Endothelial cell of umbilical vein (primary cell): ENCODE results near the gene DYNC1LI1. TPM values are rescaled to one million over a fixed set of nuclear protein-coding genes. Genes with fewer than 3 reads are reported as not detected.

ENCODE experiments used
- BruUV-seq: library from RNA; stranded (reverse); fragments of 400-500 nt; replicated peaks from 2 replicates; lab custom pipeline; 2021; lab: Mats Ljungman, UMichigan
- CTCF ChIA-PET: fragments of 300-600, 350-600 bp; sonication (Branson Sonifier 250); formaldehyde crosslinking; loops from one replicate; lab custom pipeline; 2021; ENCODE audit warnings: antibody characterized with exemption, inconsistent platforms; lab: Charles Lee
- POLR2A ChIA-PET: fragments of 300-600, 350-600 bp; sonication (Branson Sonifier 250); formaldehyde crosslinking; loops from one replicate; lab custom pipeline; 2021; ENCODE audit warnings: antibody characterized with exemption, inconsistent platforms; lab: Charles Lee
- DNase-seq: peaks from one replicate; pipeline ENCODE4 v3.0.0-alpha.2; 2011; ENCODE audit warnings: low read depth, low spot score
- FAIRE-seq: peaks from 2 replicates; lab custom pipeline; 2011; peaks lifted over from hg19 to GRCh38; lab: Jason Lieb, UNC
- H2AFZ ChIP-seq: 2 replicates; pipeline ENCODE4 v1.6.0; 2012; ENCODE audit warnings: low read depth, low read length, control low read depth, inconsistent platforms
- H3K27ac ChIP-seq: 2 replicates; pipeline ENCODE4 v1.5.1; 2011; ENCODE audit warnings: low read depth, mild to moderate bottlenecking, control low read depth, low read length, moderate library complexity; ENCODE audit not compliant: insufficient read depth
- H3K27me3 ChIP-seq, 2 experiments: 2 replicates each; pipeline versions ENCODE4 v1.6.0 to v1.6.1; 2011; ENCODE audit warnings: low read length in 2 of 2, mixed read lengths in 1 of 2; ENCODE audit not compliant: control insufficient read depth in 2 of 2, insufficient read depth in 2 of 2
- H3K36me3 ChIP-seq, 2 experiments: 2 replicates in 1 of 2; 3 replicates in 1 of 2; pipeline ENCODE4 v1.5.1; 2011; ENCODE audit warnings: low read length in 2 of 2, mild to moderate bottlenecking in 1 of 2, moderate library complexity in 1 of 2; ENCODE audit not compliant: control insufficient read depth in 2 of 2, insufficient read depth in 2 of 2; ENCODE audit errors: extremely low read depth in 1 of 2
- H3K4me1 ChIP-seq: 3 replicates; pipeline ENCODE4 v1.5.1; 2011; ENCODE audit warnings: mild to moderate bottlenecking, low read length; ENCODE audit not compliant: control insufficient read depth, insufficient read depth; ENCODE audit errors: extremely low read depth
- H3K4me2 ChIP-seq: 2 replicates; pipeline ENCODE4 v1.6.1; 2011; ENCODE audit warnings: low read length, control low read depth, mixed read lengths; ENCODE audit not compliant: insufficient read depth
- H3K4me3 ChIP-seq, 3 experiments: fragments of 200-600 bp in 1 of 3; sonication (generic), shearing (Covaris generic) in 1 of 3; replicated peaks in 1 of 3; 2 replicates each; pipeline ENCODE4 v1.5.1; 2011 to 2016; ENCODE audit warnings: control low read depth in 3 of 3, low read length in 3 of 3, mild to moderate bottlenecking in 2 of 3, inconsistent platforms in 1 of 3, low read depth in 1 of 3, moderate library complexity in 1 of 3; ENCODE audit not compliant: insufficient read depth in 1 of 3
- H3K79me2 ChIP-seq: 2 replicates; pipeline ENCODE4 v1.6.0; 2012; ENCODE audit warnings: low read length, inconsistent platforms; ENCODE audit not compliant: control insufficient read depth, insufficient read depth
- H3K9ac ChIP-seq: replicated peaks from 2 replicates; pipeline ENCODE3; 2011; ENCODE audit warnings: low read length, control low read depth; ENCODE audit not compliant: insufficient read depth; ENCODE audit errors: extremely low read depth
- H3K9me1 ChIP-seq: replicated peaks from 3 replicates; pipeline ENCODE4 v1.6.0; 2011; ENCODE audit warnings: mild to moderate bottlenecking, low read length; ENCODE audit not compliant: control insufficient read depth, insufficient read depth; ENCODE audit errors: extremely low read depth
- H3K9me3 ChIP-seq: replicated peaks from 2 replicates; pipeline ENCODE4 v1.5.1; 2012; ENCODE audit warnings: low read length, inconsistent platforms; ENCODE audit not compliant: control insufficient read depth, insufficient read depth
- H4K20me1 ChIP-seq: replicated peaks from 2 replicates; pipeline ENCODE3; 2011; ENCODE audit warnings: mild to moderate bottlenecking, low read length; ENCODE audit not compliant: control insufficient read depth, insufficient read depth; ENCODE audit errors: extremely low read depth
- CTCF ChIP-seq, 2 donors: IDR thresholded peaks; 1 replicate in 1 of 2; 2 replicates in 1 of 2; pipeline ENCODE4 v1.5.1; 2011; ENCODE audit warnings: low read length in 2 of 2, mild to moderate bottlenecking in 2 of 2, moderate library complexity in 2 of 2, control low read depth in 1 of 2, inconsistent platforms in 1 of 2, low read depth in 1 of 2; ENCODE audit not compliant: insufficient read depth in 1 of 2; ENCODE audit errors: extremely low read depth in 1 of 2
- EZH2 ChIP-seq: IDR thresholded peaks from 2 replicates; pipeline ENCODE4 v1.6.1; 2012; ENCODE audit warnings: borderline replicate concordance, low read depth, mild to moderate bottlenecking, moderate library complexity, low read length, inconsistent platforms; ENCODE audit not compliant: severe bottlenecking
- FOS ChIP-seq: IDR thresholded peaks from 2 replicates; pipeline ENCODE4 v1.6.1; 2011; ENCODE audit warnings: mild to moderate bottlenecking, low read length, moderate library complexity, borderline replicate concordance; ENCODE audit not compliant: insufficient read depth
- GATA2 ChIP-seq: IDR thresholded peaks from 2 replicates; pipeline ENCODE4 v1.7.0; 2011; ENCODE audit warnings: low read depth, mild to moderate bottlenecking, moderate library complexity, mixed read lengths, low read length; ENCODE audit not compliant: insufficient read length, insufficient read depth
- JUN ChIP-seq: IDR thresholded peaks from 2 replicates; pipeline ENCODE4 v1.6.1; 2011; ENCODE audit warnings: borderline replicate concordance, low read depth; ENCODE audit not compliant: insufficient read length, insufficient read depth
- MAX ChIP-seq: IDR thresholded peaks from 2 replicates; pipeline ENCODE4 v1.6.1; 2011; ENCODE audit not compliant: insufficient read depth, insufficient read length
- MYC ChIP-seq: IDR thresholded peaks from one replicate; pipeline ENCODE4 v1.6.1; 2011; ENCODE audit warnings: mild to moderate bottlenecking, low read depth, low read length
- POLR2A ChIP-seq: IDR thresholded peaks from 2 replicates; pipeline ENCODE4 v1.6.1; 2012; ENCODE audit warnings: low read depth, mild to moderate bottlenecking, control low read depth, low read length
- POLR2AphosphoS5 ChIP-seq: IDR thresholded peaks from 2 replicates; pipeline ENCODE4 v1.6.1; 2012; ENCODE audit warnings: low read depth, mild to moderate bottlenecking, control low read depth, low read length, moderate library complexity; ENCODE audit not compliant: insufficient read depth
- dilution Hi-C: fragments of 300-500 bp; cut with MboI; formaldehyde crosslinking; loops from one replicate; pipeline ENCODE4 v1.15.0; 2019; ENCODE audit warnings: low sequenced_read_pairs; ENCODE audit not compliant: extremely low pct_ligation_motif_present
- intact Hi-C: fragments of 100-400 bp; cut with micrococcal nuclease; formaldehyde crosslinking; loops from one replicate; pipeline ENCODE4 v1.10.0; 2022
- polyA plus RNA-seq, 4 experiments: library from polyadenylated mRNA; depleted of rRNA in 3 of 4; stranded (reverse) in 3 of 4; unstranded in 1 of 4; fragments of >200 nt; gene quantifications; 2 replicates each; pipeline versions ENCODE4 v1.2.1 to v1.2.3, GENCODE V29; 2011 to 2012; ENCODE audit warnings: missing spikeins in 1 of 4
- total RNA-seq: library from RNA; stranded (reverse); gene quantifications from 2 replicates; pipeline ENCODE4 v1.2.3, GENCODE V29; 2021

The DYNC1LI1 gene
- total and polyA plus RNA-seq, 2 donors (not counting 3 experiments of a cell fraction or from before 2014, with no cell fraction given) = 14.9 to 47.6 TPM

GRCh38 chr3:32606960-32607359 is 36.3 kb upstream of the DYNC1LI1 start:
- FAIRE-seq = no peak
- H3K4me2 ChIP-seq = no peak overlapping the region
- CTCF ChIA-PET = no interaction called here
- H3K9ac ChIP-seq = no peak overlapping the region
- no peaks in the 10 kb centered on the region for H3K9me3 ChIP-seq
- H3K27ac ChIP-seq = no peak overlapping the region
- TF ChIP-seq CTCF (IDR thresholded peaks at IDR 0.05; ENCODE audit: extremely low read depth in 1 of 2, insufficient read depth in 1 of 2, low read depth in 1 of 2, low read length in 2 of 2) (no peak), POLR2A (no peak), MYC (no peak), MAX (no peak), JUN (no peak), GATA2 (no peak), POLR2AphosphoS5 (no peak), EZH2 (no peak), FOS (no peak)
- no peaks in the 10 kb centered on the region for H3K9me1 ChIP-seq
- no TSS peak for BruUV-seq
- H3K4me3 ChIP-seq = no peak overlapping the region
- intact Hi-C loops = no loop called here
- peaks cover 10 to 18% of the 10 kb centered on the region in 2 experiments for H3K27me3 ChIP-seq
- no peaks in the 10 kb centered on the region for H3K36me3 ChIP-seq
- H3K79me2 ChIP-seq = no peaks in the 10 kb centered on the region
- DNase-seq = no peak
- no peak overlapping the region for H2AFZ ChIP-seq
- H3K4me1 ChIP-seq = no peaks in the 10 kb centered on the region
- no peaks in the 10 kb centered on the region for H4K20me1 ChIP-seq
- dilution Hi-C loops = no loop called here
- POLR2A ChIA-PET = no interaction called here
